ENCODE data around the gene CDC5L.
A peak's percentile ranks its signal among the peaks of the same experiment; 100 is the strongest.
"Not testable (repeated sequence)": the region's sequence is repeated elsewhere in the genome, so short reads cannot be mapped to it uniquely, and the experiment has no call there.

CDC5L gene

DNA sequence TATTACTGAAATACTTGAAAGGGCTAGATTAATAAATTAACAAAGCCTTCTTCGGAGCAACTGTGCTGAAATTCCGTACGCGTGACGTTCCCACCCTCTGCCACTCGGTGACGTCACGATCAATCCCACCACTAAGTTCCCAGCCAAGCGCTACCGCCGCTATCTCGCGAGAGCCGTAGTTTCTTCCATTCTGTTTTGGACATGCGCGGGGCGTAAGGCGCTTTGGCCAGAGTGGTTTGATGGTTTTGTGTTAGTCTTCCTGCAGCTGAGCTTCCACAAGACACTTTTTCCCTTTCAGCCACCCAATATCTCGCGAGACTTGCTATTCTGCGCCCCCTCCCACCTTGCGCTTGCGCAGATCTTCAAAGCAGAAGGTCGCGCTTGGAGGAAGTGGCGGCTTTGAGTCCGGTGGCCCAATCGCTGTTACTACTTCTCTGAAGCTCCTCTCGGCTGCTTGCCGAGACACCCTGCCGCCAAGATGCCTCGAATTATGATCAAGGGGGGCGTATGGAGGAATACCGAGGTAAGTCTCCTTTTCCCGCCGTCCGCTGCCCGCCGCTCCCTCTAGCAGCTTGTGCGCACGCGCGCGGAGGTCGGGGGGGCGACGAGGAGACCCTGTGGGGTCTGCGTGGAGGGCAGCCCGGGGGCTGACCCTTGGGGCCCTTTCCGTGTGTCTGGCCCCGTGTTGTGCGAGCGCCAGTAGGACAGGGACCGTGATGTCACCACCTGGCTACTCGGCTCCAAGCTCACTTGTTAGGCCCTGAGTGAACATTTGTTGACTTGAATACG, at the start of gene CDC5L:
CDC5L (plus strand) TSS at position 361 of the 789 bp plus-strand sequence; CDS start at position 479, 118 bp downstream.
- peak; percentile 97 for DNase-seq

DNA sequence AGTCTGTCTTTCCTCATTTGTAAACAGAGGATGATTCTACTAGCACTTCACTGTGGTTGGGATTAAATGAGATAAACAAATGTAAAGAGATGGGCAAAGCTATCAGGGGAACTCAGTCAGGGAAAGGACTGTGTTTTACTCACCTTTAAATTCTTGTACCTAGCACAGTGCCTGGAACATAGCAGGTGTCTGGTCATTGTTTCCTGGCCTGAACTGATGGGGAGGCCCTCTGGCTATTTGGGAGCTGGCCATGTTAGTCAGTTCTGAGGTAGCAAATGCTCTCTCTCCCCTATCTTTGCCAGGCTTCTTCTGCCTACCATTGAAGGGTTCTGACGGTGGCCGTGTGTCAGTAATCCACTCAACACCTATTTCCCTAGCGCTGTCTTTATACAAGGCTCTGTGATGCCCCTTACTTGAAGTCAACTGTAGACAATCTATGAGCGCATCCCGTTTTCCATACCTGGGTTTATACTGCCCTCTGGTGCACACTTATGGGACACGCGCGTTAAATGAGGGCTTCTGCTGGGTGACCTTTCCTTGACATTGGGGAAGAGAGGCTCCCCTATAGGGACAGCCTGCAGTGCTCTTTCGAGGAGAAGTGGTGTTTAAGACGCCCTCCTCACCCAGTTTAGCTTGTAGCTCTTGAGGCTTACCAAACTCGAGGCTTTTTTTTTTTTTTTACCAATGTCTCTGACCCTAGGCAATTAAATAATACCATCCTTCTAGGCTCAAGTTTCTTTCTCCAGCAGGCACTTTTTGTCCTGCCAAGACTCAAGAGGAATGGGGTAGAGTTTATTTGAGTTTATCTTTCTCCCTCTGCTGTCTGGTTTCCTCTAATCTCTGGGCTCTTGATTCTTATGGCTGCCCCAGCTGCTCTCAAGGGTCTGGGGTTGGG, 49.0 kb upstream of the CDC5L start:
- peak; percentile 54 for DNase-seq

DNA sequence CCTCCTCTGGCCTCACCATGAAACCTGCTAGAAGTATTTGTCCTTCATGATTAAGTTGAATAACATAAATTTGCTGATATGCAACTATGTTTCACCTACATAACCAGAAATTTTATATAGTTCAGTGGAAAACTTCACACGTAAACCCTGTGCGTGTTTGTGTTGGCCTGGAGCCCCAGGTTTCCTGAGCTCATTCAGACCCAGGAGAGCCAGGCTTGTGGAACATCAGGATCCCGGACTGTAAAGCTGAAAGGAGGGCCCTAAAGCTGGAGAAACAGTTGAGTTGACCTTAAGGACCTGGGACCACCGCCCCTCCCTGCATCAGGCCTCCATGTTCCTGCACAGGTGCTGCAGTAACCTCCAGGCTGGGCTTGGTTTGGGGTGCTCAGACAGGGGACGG, 48.2 kb upstream of the CDC5L start:
- DNase-seq: no peak

DNA sequence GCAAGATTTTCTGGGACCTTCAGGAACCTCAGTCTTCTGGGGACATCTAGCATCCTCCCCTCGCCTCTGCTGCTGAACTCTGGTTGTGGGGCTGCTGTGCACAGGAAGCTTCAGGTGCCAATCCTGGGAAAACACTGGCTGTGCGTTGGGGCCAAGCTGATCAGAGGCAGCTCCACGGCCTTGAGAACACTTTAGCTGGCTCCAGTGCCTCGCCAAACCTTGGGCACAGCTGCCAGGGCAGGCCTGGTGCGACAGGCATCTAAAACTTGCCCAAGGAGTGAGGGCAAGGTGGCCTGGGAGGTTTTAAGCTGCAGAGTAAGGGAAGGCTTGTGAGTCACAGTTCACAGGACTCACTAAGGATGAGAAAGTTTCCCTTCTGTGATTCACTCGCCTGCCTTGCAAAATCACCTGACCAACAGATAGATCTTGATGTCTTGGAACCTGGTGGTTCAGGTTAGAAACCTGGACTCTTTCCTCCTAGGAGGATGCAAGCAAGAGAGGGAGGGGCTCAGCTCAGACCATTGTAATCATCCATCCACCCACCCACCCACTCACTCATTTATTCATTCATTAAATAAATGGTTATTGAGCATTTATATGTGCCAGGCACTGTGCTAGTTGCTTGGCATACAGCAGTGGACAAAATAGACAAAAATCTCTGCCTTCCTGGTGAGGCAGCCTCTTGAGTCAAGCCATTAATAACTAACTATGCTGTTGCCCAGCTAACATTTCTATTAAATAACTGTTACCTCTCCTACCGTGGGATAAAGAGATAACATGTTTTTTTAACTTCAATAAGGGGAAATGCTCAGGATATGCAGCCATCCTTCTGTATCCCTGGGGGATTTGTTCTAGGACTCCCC, 47.5 kb upstream of the CDC5L start:
- DNase-seq: peak; percentile 80

DNA sequence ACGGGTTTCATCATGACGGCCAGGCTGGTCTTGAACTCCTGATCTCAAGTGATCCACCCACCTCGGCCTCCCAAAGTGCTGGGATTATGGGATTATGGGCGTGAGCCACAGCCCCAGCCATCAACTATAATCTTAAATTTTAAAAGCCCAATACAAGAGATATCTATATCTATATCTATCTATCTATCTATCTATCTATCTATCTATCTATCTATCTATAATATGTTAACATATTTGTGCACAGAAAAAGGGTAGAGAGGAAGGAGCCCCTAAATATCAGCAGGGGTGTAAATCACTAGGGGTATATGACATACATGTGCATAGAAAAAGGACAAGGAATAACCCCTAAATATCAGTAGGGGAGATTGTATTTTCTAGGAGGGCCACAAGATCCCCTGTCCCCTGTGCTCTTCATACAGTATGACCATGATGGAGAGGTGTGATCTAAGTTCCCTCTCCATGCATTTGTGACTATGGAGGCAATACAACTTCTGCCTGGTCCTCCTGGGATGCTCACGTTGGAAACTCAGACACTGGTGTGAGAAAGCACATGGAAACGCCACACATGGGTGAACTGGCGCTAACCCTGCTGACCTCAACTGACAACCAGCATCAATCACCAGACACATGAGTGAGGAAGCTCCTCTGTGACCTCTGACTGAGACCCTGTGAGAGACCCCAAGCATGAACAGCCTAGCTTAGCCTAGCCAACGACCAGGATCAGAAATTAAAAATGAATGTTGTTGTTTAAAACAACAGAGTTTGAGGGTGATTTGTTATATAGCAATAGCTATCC, 46.2 kb upstream of the CDC5L start:
- DNase-seq: no peak

DNA sequence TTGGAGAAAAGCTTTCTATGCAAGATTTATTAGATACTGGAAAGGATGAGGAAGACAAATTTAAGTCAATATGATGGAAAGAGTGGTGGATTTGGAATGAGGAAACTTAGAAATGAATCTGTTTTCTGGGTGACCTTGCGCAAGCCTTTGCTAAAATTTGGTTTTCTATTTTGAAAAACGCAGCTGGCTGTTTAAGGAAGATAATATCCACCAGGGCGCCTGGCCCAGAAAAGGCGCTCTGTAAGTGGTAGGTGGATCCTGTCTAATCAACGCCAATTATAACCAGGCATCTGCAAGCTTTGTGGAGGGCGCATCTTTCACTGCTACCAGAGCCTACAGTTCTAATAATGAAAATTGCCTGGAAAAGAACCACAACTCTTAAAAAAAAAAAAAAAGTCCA, 45.5 kb upstream of the CDC5L start:
- DNase-seq: no peak

DNA sequence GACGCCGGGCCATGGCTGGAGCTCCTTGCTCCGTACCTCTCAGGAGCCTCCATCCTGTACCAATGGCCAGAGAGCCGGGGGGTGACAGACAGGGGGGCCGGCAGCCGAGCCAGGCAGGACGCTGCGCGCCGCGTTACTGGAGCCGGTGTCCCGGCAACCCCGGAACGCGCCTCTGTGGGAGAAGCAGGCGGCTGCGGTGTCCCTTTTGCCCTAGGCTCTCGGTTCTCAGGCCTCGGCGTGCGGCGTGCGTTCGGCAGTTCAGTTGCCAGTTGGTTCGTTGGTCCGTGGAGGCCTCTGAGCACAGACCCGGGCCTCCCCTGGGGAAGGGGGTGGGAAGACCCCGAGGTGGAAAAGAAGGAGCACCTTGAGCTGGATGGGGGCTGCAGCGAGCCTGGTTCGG, 45.0 kb upstream of the CDC5L start, which contains the start of gene SPATS1:
SPATS1 (plus strand) TSS at position 162 of the 400 bp plus-strand sequence. CDS start 446 bp downstream, outside the sequence.
- DNase-seq: no peak

DNA sequence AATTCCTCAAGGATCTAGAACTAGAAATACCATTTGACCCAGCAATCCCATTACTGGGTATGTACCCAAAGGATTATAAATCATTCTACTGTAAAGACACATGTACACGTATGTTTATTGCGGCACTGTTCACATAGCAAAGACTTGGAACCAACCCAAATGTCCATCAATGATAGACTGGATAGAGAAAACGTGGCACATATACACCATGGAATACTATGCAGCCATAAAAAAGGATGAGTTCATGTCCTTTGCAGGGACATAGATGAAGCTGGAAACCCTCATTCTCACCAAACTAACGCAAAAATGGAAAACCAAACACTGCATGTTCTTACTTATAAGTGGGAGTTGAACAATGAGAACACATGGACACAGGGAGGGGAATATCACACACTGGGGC, 40.7 kb upstream of the CDC5L start:
- DNase-seq: not testable (repeated sequence)

DNA sequence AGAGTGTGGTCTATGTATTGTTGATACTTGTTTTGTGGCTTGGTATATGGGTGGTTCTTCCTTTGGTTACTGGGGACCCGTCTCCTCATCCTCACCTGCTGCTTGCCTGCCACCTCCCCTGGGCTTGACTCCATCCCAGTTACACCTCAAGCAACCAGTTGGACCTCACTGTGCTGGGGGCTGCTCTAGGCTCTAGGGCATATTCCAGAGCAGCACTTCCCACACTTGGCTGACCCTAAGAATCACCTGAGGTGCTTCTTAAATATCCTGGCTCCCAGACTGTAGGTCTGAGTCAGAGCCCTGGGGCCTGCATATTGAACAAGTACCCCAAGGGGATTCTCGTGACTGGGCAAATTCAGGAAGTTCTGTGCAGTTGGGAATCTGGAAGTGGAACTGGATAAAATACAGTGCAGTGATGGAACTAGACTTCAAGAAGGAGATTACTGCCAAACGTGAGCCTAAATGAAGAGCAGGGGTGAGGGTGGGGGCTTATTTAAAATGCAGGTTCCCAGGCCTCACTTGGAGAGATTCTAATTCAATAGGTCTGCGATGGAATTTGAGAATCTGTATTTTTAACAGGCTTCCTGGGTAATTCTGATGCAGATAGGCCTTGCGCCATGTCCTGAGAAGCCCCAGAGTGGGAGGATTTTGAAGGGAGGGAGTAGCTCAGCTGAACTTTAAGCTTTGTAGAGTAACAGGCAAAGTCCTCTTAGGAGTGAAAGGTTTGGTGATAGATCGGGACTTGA, 37.4 kb upstream of the CDC5L start:
- DNase-seq: no peak

DNA sequence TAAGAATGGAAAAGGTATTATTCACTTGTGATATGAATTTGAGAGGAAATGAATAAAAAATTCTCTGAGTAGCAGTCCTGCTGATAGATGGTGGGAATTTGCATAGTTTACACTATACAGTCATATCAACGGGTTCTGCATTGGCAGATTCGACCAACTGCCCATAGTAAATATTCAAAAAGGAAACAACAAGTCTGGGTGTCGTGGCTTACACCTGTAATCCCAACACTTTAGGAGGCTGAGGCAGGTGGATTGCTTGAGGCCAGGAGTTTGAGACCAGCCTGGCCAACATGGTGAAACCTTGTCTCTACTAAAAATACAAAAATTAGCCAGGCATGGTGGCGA, 36.9 kb upstream of the CDC5L start:
- not testable (repeated sequence) for DNase-seq

DNA sequence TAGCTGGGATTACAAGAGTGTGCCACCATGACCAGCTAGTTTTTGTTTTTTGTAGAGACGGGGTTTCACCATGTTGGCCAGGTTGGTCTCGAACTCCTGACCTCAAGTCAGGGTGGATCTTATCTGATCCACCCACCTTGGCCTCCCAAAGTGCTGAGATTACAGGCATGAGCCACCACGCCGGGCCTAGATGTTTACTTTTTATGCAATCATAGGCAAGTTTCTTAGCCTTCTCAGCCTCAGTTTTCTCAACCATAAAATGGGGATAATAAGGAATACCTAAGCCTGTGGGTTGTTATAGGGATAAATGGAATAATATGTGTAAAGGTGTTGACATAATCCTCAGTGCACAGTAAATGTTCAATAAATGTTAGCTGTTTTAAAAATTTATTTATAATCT, 35.2 kb upstream of the CDC5L start:
- DNase-seq: no peak

DNA sequence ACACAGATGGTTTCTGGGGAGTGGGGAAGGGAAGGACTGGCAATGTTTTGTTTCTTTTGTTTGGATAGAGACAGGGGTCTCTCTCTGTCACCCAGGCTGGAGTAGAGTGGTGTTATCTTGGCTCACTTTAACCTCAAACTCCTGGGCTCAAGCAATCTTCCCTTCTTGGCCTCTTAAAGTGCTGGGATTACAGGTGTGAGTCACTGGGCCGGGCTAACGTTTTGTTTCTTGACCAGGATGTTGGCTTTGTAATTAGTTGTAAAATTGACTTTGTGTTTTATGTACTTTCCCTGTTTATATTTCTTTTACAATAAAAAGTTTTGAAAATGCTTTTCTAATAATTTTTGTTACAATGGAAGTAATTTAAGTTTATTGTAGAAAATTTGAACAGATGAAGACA, 34.2 kb upstream of the CDC5L start:
- DNase-seq: no peak

DNA sequence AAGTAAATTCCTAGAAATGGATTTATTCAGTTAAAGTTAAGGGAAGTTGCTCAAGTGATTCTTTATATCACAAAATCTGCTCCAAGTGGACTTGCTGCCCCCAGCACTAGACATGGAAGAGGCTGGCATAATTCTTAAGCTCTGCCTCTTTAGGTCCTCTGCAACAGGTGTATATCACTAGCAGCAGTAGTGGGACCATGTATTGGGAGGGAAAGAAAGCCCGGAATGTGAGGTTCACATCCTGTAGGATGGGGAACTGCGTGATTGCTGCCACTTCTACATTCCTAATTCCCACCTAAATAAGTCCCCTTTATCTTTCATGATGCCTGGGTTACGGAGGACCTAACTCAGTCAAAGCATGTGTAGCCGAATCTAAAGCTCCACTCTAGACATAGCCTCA, 31.9 kb upstream of the CDC5L start:
- DNase-seq: no peak

DNA sequence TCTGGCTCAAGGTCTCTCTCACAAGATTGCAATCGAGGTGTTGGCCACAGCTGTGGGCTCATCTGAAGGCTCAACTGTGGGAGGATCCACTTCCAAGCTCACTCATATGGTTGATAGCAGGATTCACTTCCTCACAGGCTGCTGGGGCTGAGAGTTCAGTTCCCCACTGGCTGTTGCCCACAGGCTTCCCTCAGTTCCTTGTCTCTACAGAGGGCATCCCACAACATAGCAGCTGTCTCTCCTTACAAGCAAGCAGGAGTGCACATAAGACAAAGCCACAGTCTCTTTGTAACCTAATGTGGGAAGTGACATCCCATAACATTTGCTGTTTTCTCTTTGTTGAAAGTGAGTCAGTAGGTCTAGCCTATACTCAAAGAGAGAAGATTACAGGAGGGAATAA, 31.0 kb upstream of the CDC5L start:
- DNase-seq: no peak

DNA sequence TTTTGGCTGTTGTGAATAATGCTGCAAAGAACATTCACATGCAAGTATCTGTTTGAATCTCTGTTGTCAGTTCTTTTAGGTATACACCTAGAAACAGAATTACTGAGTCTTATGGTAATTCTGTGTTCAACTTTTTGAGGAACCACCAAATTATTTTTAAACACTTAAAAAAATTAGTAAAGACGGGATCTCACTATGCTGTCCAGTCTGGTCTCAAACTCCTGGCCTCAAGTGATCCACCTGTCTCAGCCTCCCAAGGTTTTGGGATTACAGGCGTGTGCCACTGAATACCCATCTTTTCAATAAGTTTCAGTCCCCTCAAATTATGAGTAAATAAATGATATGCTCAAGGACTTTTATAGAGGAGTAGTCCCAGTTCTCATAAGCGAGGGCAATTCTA, 27.5 kb upstream of the CDC5L start:
- no peak for DNase-seq

DNA sequence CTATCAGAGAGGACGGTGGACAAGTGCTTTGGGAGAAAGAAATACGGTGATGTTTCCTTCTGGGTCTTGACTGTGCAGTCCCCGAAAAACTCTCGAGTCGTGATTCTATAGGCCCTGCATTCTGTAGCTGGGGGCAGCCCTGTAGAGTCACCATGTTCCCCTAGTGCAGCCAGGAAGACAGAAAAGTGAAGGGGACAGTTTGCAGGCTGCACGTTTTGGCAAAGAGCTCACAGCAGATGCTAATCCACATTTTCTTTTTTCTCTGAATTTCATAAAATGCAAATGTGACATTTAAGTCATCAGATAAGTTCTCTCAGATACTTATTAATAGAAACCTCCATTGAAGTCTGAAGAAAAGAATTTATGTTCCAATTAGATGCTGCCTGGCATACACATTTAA, 25.6 kb upstream of the CDC5L start:
- no peak for DNase-seq

DNA sequence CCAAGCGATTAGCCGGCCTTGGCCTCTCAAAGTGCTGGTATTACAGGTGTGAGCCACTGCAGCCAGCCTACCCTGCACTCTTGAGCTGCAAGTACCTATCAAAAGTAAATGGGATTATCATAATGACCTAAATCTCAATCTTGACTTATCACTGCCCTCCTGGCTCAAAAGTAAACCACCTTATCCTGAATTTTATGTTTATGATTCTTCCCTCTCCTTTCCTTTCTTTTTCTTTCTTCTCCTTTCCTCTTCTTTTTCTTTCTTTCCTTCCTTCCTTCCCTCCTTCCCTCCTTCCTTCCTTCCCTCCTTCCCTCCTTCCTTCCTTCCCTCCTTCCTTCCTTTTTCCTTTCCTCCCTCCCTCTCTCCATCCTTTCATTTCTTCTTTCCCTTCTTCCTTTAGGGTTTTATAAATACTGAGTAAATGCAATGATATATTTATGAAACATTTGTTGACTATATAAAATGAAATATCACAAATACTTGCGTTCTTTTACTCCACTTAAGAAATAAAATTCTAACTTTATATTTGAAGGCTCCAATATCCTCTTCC, 24.1 kb upstream of the CDC5L start:
- no peak for DNase-seq

DNA sequence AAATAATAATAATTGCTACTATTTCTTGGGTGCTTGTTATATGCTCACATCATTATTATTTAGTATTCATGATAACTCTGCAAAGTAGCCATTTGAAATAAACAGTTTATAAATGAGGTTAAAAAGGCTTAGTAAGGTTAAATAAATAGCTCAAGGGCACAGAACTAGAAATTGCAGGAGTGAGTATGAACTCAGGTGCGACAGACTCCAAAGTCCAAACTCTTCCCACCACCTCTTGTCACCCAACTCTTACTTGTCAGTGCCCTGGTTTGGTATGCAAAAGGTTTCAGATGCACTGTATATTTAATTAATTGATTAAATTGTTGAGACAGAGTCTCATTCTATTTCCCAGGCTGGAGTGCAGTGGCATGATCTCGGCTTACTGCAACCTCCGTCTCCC, 20.7 kb upstream of the CDC5L start:
- DNase-seq: no peak

DNA sequence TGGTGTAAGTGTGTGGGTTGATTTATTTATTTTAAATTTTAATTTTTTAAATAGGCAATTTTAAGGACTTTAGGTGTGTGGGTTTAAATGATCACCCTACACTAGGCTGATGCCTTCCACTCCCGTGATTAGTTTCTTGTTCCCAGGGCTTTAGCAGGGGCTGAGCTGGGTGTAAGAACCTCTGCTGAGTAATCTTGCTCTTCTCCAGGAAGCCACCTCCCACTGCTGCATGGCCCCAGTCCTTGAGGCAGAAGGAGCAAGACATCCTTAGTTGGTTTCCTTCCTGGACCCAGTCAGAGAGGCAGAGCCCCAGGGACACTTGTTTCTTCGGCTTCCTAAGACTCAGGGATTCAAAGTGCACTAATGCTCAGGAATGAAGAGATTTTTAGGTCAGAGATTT, 19.8 kb upstream of the CDC5L start:
- no peak for DNase-seq

DNA sequence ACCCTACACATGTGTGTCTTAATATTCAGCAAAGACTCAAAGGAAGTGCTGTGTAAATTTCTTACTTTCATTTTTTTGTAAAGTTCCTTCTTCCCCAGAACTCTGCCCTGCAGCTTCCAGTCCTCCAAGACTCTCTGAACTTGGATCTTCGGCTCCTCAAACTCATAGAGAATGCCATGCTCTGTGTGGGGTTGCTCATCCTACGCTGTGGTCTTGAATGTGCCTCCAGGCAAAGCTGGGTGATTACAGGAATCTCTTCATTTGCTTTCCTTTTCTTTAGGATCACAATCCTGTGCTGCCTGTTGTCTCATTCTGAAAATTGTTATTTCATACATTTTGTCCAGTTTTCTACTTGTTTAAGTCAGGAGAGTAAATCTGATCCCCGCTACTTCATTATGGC, 14.5 kb upstream of the CDC5L start:
- DNase-seq: no peak

DNA sequence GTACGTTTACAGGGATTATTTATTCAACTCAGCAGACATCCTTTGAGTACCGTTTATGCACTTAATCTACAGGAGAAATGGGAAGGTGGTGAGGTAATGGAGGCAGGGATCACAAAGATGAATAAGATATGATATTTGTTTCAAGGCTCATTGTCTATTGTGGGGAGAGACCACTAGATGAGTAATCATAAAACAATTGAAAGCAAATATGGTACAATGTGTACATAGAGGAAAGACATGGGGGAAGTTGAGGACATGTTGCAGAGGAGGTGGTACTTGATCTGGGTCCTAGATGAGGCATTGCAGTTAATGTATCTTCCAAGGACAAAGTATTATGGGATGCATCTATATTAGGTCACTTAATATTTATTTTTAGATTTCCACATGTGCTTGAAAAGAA, 13.7 kb upstream of the CDC5L start:
- DNase-seq: no peak
